Measurements from ENCODE around the gene KRIT1.
"Not testable (repeated sequence)": the region's sequence is repeated elsewhere in the genome, so short reads cannot be mapped to it uniquely, and the experiment has no call there.

GRCh38 chr7:92254800-92255199, 9.1 kb upstream of the KRIT1 start:
- TF ChIP-seq CTCF (IDR thresholded peaks at IDR 0.05; ENCODE audit: borderline replicate concordance, extremely low read depth, low read length, poor library complexity, severe bottlenecking); EZH2 (IDR thresholded peaks at IDR 0.05; ENCODE audit: borderline replicate concordance, low read depth, low read length, severe bottlenecking): not testable (repeated sequence)

Measured in DND-41 (cell line).